Astrocyte of the spinal cord (primary cell): ENCODE measurements around the gene KCNK6.

Experiments
- DNase-seq: peaks from one replicate; pipeline ENCODE4 v3.0.0; 2011; ENCODE audit warnings: low read depth, low spot score
- H3K4me3 ChIP-seq: 2 replicates; pipeline ENCODE4 v1.5.1; 2011; ENCODE audit warnings: low read depth, mild to moderate bottlenecking, low read length, moderate library complexity
- in situ Hi-C: cut with HindIII; loops from 2 replicates; pipeline ENCODE4 v1.10.0; 2017; ENCODE audit warnings: low sequenced_read_pairs
- TF ChIP-seq, protein P1 (sequence below): IDR thresholded peaks from 2 replicates; pipeline ENCODE4 v1.5.1; 2012; ENCODE audit warnings: low read depth, mild to moderate bottlenecking, low read length, inconsistent platforms

The KCNK6 gene

DNA sequence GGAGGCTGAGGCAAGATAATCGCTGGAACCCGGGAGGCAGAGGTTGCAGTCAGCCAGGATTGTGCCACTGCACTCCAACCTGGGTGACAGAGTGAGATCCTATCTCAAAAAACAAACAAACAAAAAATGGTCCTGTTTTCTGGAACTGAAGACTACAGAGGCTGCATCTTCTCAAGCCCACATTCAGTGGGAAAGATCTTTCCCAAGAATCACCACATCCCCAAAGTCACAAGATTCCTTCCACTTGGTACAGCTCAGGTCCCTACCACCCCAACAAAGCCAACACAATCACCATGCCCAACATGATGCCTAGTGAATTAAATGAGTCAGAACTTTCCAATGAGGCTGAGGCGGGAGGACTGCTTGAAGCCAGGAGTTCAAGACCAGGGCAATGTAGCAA lies 31.2 kb downstream of the KCNK6 start:
- in situ Hi-C loops: no loop called here
- no peak overlapping the region for H3K4me3 ChIP-seq
- TF ChIP-seq, protein P1, sequence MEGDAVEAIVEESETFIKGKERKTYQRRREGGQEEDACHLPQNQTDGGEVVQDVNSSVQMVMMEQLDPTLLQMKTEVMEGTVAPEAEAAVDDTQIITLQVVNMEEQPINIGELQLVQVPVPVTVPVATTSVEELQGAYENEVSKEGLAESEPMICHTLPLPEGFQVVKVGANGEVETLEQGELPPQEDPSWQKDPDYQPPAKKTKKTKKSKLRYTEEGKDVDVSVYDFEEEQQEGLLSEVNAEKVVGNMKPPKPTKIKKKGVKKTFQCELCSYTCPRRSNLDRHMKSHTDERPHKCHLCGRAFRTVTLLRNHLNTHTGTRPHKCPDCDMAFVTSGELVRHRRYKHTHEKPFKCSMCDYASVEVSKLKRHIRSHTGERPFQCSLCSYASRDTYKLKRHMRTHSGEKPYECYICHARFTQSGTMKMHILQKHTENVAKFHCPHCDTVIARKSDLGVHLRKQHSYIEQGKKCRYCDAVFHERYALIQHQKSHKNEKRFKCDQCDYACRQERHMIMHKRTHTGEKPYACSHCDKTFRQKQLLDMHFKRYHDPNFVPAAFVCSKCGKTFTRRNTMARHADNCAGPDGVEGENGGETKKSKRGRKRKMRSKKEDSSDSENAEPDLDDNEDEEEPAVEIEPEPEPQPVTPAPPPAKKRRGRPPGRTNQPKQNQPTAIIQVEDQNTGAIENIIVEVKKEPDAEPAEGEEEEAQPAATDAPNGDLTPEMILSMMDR: no peak
- no peak for DNase-seq

DNA sequence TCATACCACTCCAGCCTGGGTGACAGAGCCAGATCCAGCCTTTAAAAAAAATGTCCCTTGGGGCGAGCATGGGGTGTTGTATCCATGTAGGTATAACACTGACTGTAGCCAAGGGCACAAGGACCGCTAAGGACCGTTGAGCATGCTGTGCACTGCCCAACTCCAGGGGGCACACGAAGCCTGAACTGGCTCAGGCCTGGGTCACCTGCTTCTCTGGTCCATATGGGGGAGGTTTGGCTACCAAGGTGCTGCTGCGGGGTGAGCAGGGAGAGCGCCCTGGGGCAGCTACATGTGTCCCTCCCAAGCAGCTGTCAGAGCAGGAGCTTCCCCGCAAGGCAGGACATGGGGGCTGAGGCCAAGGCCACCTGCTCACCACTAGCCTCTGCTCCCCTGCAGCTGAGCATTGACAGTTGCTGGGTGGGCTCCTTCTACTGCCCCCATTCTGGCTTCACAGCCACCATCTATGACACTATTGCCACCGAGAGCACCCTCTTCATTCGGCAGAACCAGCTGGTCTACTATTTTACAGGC lies 32.3 kb downstream of the KCNK6 start:
- in situ Hi-C loops: no loop called here
- no peak overlapping the region for H3K4me3 ChIP-seq
- no peak for DNase-seq
- TF ChIP-seq, protein P1: no peak

DNA sequence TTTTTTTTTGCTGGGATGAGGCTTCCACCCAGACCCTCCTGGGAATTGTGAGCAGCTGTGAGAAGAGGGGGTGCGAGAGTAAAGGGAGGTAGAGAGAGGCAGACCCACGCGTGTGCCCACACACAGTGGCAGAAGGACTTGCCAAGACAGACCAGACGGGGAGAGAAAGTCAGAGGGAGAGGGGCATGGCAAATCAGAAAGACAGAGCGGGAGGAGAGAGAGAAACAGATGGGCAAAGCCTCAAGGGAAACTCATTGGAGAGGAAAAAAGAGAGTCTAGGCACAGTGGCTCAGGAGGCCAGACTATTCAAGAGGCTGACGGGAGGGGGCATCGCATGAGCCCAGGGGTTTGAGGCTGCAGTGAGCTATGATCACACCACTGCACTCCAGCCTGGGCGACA lies 33.0 kb downstream of the KCNK6 start:
- in situ Hi-C loops: no loop called here
- TF ChIP-seq, protein P1: no peak
- H3K4me3 ChIP-seq: no peak overlapping the region
- no peak for DNase-seq

DNA sequence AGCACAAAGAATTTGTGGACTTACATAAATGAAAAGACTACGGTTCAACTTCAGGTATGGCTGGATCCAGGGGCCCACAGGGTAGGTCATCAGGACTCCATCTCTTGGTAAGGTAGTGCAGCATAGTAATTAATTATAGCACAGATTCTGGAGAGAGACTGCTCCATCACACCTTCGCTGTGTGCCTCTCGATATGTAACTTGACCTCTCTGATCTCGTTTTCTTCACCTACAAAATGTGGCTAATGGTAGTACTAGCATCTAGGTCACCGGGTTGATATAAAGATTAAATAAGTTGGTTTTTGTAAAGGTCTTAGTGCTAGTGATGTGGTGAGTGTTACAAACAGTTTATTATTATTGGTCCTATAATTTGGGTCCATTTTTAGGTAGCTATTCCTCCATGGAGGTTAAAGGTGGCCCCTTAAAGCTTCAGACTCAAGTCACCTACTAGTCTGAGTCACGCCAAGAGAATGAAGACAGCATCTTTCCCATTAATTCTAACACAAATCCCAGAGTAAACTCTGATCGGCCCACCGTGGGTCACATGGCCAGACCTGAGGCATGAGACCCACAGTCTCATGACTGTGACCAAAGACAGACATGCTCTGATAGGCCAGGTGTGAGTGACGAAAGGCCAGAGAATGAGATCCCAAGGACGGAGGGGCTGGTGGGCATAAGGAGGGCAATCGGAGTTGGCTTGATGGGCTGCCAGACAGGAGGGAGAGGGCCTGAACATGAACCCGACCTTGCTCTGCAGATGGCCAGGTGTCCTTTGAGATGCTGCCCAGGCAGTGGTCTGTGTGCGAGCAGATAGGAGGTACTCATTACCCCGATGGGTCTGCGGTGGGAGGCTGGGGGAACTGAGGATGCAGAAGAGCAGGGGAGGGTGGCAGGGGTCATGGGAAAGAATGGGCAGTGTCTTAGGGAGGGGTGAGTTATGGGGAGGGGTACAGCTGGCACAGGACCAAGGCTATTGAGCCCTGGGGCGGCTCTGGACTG lies 36.4 kb downstream of the KCNK6 start:
- in situ Hi-C loops: no loop called here
- no peak for DNase-seq
- TF ChIP-seq, protein P1: no peak
- no peak overlapping the region for H3K4me3 ChIP-seq

- TF ChIP-seq, protein P1: no peak
- no peak for DNase-seq
- no peak overlapping the region for H3K4me3 ChIP-seq
- in situ Hi-C loops: no loop called here
These were observed 38.4 kb downstream of the KCNK6 start for GRCh38 chr19:38358071-38358470.

GRCh38 chr19:38359242-38360021 lies 39.8 kb downstream of the KCNK6 start:
- H3K4me3 ChIP-seq: no peak overlapping the region
- TF ChIP-seq, protein P1: no peak
- no peak for DNase-seq
- in situ Hi-C loops: no loop called here
